GM20000 (cell line): Measurements from ENCODE around the gene NLRC3.

ENCODE experiments used
- DNase-seq: peaks from one replicate; pipeline ENCODE4 v3.0.0; 2012; ENCODE audit warnings: low spot score
- TF ChIP-seq, protein P1 (sequence below): IDR thresholded peaks from 2 replicates; pipeline ENCODE4 v1.5.1; 2012; ENCODE audit warnings: mild to moderate bottlenecking, control low read depth; ENCODE audit errors: extremely low read depth, missing control alignments

NLRC3 gene

DNA sequence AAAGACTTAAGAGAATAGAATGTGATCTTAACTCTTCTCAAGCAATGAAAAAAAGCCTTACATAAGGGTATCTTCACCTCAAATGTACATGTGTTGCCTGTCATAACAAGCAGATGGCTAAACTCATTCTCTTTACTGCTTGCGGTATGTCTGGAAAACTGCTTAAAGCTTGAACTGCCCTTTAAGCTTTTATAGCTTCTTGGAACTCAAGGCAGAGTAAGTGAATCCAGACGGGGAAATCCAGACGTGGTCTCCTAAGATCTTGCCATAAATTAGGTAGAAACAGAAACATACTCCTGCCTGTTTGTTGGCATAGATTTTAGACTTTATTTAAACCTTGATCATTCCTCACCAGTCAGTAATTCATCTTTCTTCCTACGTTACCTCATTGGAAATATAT is 56.8 kb downstream of the NLRC3 start:
- DNase-seq, result no peak
- TF ChIP-seq, protein P1, sequence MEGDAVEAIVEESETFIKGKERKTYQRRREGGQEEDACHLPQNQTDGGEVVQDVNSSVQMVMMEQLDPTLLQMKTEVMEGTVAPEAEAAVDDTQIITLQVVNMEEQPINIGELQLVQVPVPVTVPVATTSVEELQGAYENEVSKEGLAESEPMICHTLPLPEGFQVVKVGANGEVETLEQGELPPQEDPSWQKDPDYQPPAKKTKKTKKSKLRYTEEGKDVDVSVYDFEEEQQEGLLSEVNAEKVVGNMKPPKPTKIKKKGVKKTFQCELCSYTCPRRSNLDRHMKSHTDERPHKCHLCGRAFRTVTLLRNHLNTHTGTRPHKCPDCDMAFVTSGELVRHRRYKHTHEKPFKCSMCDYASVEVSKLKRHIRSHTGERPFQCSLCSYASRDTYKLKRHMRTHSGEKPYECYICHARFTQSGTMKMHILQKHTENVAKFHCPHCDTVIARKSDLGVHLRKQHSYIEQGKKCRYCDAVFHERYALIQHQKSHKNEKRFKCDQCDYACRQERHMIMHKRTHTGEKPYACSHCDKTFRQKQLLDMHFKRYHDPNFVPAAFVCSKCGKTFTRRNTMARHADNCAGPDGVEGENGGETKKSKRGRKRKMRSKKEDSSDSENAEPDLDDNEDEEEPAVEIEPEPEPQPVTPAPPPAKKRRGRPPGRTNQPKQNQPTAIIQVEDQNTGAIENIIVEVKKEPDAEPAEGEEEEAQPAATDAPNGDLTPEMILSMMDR, result no peak

DNA sequence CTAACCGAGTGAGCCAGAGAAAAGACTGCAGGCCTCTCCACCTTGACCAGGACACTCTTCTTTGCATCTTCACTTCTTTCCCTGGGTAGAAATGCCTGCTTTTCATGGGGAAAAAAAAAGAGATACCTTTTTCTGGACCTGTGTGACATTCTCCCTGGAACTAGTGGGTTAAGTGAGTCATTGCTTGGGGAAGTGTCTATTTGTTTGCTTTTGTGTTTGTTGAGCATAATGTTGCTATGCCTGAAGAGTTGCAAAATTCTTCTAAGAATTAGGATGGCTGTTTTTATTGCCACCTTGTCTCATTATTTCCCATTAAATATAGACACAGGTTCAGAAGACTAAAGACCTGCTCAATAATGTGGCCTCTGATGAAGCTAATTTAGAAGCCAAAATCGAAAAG is 57.6 kb downstream of the NLRC3 start:
- TF ChIP-seq, protein P1, result no peak
- no peak for DNase-seq

GRCh38 chr16:3518986-3519348 is 58.2 kb downstream of the NLRC3 start:
- TF ChIP-seq, protein P1, result no peak
- no peak for DNase-seq

DNA sequence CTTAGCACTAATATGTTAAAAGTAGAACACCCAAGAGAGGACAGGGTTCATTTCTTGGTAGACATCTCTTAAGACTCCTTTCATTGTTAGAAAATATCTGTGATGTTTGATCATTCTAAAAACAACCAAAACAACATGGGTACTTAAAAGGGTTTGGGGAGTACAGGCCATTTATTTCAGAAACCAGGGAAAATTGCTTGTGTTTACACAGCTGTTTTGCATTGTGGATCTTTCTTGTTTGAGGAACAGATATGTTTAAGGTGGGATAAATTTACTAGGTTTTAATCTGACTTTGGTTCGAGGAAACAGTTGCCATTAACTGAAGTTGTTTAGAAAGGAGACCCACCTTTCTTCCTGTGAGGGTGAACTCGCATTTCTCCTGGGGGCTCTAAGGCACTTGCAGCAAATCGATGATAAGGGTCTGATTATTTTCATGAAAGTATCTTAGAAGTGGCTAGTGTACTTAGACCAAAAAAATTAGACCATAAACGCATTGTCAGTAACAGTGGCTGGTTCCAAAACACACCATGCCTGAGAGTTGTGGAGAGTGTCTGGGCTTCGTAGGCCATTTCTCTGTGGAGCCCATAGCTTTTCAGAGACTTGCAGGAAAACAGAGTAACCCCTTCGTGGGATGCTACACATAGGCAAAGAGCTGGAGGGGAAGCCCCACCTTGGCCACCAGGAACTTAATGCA is 58.8 kb downstream of the NLRC3 start:
- no peak for DNase-seq
- TF ChIP-seq, protein P1, result no peak

- TF ChIP-seq, protein P1, result no peak
- DNase-seq, result no peak
These were observed 61.3 kb downstream of the NLRC3 start for GRCh38 chr16:3515897-3516296.

DNA sequence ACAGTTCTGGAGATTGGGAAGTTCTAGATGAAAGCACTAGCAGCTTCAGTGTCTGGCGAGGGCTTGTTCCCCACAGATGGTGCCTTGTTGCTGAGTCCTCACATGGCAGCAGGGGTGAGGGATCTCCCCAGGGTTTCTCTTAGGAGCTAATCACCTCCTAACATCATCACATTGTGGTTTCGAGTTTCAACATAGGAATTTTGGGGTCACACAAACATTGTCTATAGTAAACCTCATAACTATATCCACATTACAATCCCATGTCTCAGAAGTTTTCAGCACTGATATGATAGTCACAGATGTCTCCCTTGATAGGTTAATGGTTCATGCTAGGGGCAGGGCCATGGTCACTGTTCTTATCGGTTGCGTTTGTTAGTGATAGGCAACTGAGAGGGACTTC is 62.6 kb downstream of the NLRC3 start:
- DNase-seq, result no peak
- TF ChIP-seq, protein P1, result no peak

DNA sequence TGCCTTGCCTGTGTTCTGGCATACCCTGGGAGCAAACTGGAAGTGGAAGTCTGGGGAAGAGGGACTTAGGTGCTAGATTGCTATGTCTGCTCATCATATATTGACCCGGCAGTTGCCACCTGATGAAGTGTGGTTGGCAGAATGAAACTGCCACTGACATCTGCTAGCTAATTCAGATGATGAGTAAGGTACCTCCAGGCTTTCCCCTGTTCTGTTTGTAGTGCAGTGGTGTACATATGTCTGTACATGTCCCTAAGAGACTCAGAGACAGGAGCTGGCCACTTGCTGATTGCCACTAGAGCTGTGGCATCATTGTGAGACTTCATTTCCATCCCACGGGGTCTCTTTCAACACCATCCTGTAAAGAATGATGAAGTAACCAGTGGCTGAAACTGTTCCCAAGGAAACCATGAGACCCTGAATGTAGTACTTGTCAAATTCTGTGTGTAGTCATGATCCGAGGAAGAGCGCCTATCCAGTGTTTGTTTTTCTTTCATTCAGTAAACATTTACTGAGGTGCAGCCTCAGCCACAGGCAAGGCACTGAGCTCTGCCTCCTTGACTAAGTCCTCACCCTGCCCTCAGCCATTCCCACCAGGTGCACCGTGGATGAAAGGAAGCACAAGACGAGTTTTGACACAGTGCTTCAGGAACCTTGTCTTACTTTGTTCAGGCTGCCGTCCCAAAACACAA is 63.2 kb downstream of the NLRC3 start:
- TF ChIP-seq, protein P1, result no peak
- DNase-seq, result no peak
